ENCODE results near the gene GGTA1.

Gene GGTA1

DNA sequence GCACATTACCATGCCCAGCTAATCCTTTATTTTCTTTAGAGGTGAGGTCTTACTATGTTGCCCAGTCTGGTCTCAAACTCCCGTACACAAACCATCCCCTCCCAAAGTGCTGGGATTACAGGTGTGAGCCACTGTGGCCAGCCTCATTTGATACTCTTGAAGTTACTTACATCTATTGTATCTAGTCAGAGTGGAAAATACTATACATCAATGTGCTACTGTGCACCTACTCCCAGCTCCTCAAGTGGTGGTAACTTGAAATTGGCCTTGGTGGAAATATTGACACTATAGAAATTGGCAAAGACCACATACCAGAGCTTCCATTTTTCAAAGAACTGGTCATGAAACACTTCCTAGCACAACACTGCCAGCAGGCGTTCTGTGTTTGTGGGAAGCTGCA is 10.3 kb downstream of the GGTA1 start:
- TF ChIP-seq, protein P1, sequence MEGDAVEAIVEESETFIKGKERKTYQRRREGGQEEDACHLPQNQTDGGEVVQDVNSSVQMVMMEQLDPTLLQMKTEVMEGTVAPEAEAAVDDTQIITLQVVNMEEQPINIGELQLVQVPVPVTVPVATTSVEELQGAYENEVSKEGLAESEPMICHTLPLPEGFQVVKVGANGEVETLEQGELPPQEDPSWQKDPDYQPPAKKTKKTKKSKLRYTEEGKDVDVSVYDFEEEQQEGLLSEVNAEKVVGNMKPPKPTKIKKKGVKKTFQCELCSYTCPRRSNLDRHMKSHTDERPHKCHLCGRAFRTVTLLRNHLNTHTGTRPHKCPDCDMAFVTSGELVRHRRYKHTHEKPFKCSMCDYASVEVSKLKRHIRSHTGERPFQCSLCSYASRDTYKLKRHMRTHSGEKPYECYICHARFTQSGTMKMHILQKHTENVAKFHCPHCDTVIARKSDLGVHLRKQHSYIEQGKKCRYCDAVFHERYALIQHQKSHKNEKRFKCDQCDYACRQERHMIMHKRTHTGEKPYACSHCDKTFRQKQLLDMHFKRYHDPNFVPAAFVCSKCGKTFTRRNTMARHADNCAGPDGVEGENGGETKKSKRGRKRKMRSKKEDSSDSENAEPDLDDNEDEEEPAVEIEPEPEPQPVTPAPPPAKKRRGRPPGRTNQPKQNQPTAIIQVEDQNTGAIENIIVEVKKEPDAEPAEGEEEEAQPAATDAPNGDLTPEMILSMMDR (IDR thresholded peaks at IDR 0.05; ENCODE audit: low read depth, low read length, missing control alignments) = no peak
- DNase-seq (ENCODE audit: low read depth) = no peak
- no peak overlapping the region for H3K4me3 ChIP-seq (ENCODE audit: low read depth, low read length)

DNA sequence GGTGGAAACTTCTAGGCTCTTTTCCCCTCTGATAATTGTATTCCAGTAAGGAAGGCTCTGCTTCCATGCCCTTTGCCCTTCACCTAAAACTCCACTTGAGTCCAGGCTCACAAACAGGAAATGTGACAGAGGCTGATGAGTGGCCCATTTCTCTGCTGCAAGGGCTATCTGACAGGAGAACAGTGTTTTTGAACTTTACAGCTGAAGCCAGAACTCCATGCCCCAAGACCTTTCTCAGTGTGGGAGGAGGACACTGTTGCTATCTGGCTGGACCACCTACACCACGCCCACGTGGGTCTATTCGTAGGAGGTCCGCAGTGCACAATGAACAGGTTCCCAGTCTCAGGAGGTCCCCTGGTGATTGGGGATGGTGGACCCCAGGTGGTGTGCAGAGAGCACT is 13.6 kb downstream of the GGTA1 start:
- TF ChIP-seq, protein P1 (IDR thresholded peaks at IDR 0.05; ENCODE audit: low read depth, low read length, missing control alignments) = no peak
- no peak for DNase-seq (ENCODE audit: low read depth)
- no peak overlapping the region for H3K4me3 ChIP-seq (ENCODE audit: low read depth, low read length)

DNA sequence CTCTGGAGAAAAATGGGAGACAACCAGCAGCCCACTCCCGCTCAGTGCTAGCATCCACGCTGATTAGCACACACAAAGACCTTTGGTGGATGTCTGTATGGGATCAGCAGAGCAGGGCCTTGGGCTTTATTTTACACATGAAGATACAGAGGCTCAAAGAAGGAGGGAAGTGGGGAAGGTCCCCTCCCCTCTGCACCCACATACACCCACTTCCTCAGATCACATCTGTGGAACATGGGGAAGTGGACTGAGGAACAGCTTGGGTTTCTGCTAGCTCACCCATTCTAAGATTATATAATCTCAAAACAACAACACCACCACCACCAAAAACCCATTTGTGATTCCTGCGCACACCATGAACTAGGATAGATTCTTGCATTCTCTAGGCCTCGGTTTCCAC is 14.0 kb downstream of the GGTA1 start:
- DNase-seq (ENCODE audit: low read depth) = no peak
- no peak overlapping the region for H3K4me3 ChIP-seq (ENCODE audit: low read depth, low read length)
- TF ChIP-seq, protein P1 (IDR thresholded peaks at IDR 0.05; ENCODE audit: low read depth, low read length, missing control alignments) = no peak

DNA sequence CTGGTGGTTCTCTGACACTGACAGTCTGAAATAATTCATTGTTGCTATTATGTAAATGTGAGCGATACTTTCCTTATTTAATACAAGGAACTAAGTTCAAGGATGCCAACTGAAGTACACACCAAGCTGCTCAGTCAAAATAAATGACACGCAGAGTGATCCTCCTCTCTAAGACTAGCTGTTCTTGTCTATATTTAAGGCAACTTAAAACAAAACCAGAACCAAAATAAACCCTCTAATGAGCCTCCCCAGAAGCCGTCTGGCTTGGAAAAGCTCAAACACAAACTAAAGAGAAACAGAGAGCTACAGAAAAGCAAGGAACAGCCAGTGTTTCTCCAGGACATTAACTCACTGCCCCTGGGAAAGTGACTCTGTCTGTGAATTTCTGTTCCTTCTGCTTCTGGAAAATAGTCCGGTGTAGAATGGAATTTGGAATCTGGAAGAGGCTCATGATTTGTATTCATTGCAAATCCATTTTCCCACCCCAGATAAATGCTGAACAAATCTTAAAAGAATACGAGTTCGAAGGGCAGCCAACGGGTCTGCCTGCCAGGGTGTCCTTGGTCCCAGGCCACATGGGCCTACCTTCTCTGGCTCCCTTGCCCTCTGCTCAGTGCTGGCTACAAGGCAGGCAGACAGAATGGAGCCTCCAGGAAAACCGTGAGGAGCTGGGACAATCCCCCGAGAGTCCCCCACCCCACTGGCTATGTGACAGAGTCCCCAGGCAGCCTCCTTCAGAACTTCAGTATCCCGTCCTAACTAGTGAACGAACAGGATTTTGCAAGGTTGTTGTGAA is 14.8 kb downstream of the GGTA1 start:
- no peak for DNase-seq (ENCODE audit: low read depth)
- no peak overlapping the region for H3K4me3 ChIP-seq (ENCODE audit: low read depth, low read length)
- TF ChIP-seq, protein P1 (IDR thresholded peaks at IDR 0.05; ENCODE audit: low read depth, low read length, missing control alignments) = no peak

DNA sequence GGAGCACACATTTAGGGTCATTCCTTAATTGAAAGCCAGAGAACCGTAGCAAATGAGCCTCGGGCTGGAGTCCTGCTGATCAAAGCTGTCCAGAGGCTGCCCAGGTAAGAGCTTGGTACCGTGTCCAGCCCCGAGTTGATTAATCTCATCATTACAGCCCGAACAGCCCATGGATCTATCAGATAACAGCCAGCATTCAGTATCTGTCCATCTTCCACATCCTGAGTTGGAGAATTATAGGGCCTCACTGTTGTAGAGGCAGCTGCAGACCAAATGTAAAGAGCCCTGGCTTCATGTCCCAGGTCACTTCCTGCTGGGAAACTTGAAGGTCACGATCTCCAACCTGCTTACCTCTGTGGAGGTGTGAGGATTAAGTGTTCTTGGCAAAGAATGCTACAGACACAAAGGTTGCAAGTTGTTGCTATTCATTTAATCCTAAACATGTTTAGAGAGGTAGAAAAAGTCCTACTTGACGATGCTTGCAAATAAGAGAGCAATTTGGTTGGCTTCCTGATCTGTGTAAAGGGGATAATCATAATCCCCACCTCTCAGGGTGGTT is 16.1 kb downstream of the GGTA1 start:
- H3K4me3 ChIP-seq (ENCODE audit: low read depth, low read length) = no peak overlapping the region
- TF ChIP-seq, protein P1 (IDR thresholded peaks at IDR 0.05; ENCODE audit: low read depth, low read length, missing control alignments) = no peak
- DNase-seq (ENCODE audit: low read depth) = no peak

DNA sequence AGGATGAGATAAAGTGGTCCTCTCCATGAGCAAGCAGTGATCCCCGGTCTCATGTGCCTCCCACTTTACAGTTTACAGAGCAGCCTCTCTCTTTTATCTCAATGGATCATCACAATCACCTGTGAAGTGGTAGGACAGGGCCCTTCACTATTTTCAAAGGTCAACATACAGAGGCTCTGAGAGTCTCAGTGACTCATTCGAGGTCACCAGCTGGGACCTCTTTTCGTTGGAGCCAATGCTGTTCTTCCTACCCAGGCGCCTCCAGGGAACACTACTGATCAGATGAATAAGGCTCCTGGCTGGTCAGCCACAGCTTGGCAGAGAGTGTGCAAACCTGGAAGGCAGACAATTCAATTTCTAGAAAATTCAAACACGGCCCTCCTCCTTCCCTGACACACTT is 16.6 kb downstream of the GGTA1 start:
- H3K4me3 ChIP-seq (ENCODE audit: low read depth, low read length) = no peak overlapping the region
- no peak for DNase-seq (ENCODE audit: low read depth)
- TF ChIP-seq, protein P1 (IDR thresholded peaks at IDR 0.05; ENCODE audit: low read depth, low read length, missing control alignments) = no peak

All from GM12864 (cell line).